GM23248 (cell line): ENCODE results near the gene ANKRD7. TPM values are rescaled to one million over a fixed set of nuclear protein-coding genes. Genes with fewer than 3 reads are reported as not detected.

Source experiments
- DNase-seq: peaks from one replicate; pipeline ENCODE4 v3.0.0-alpha.2; 2015
- H2AFZ ChIP-seq: fragments of 200-600 bp; sonication (generic); 2 replicates; pipeline ENCODE4 v1.6.1; 2016; ENCODE audit warnings: antibody characterized with exemption
- H3F3A ChIP-seq: fragments of 200-600 bp; sonication (generic); 2 replicates; pipeline ENCODE4 v1.6.1; 2016; ENCODE audit warnings: mild to moderate bottlenecking, antibody characterized with exemption, mixed run types; ENCODE audit not compliant: insufficient read depth
- H3K27ac ChIP-seq: fragments of 200-600 bp; sonication (generic); 2 replicates; pipeline ENCODE4 v1.5.1; 2016; ENCODE audit warnings: mild to moderate bottlenecking
- H3K27me3 ChIP-seq: fragments of 200-600 bp; sonication (generic); replicated peaks from 2 replicates; pipeline ENCODE4 v1.6.1; 2016; ENCODE audit warnings: mild to moderate bottlenecking; ENCODE audit not compliant: insufficient read depth
- H3K36me3 ChIP-seq: fragments of 200-600 bp; sonication (generic); 2 replicates; pipeline ENCODE4 v1.6.1; 2016; ENCODE audit warnings: low read depth, mild to moderate bottlenecking
- H3K4me1 ChIP-seq: fragments of 200-600 bp; sonication (generic); 2 replicates; pipeline ENCODE4 v1.6.1; 2016; ENCODE audit warnings: mild to moderate bottlenecking; ENCODE audit not compliant: insufficient read depth
- H3K4me2 ChIP-seq: fragments of 200-600 bp; sonication (generic); one replicate; pipeline ENCODE4 v1.6.1; 2016; ENCODE audit warnings: mild to moderate bottlenecking; ENCODE audit not compliant: unreplicated experiment
- H3K4me3 ChIP-seq: fragments of 200-600 bp; sonication (generic); 2 replicates; pipeline ENCODE4 v1.5.1; 2016; ENCODE audit warnings: mild to moderate bottlenecking
- H3K79me2 ChIP-seq: fragments of 200-600 bp; sonication (generic); 2 replicates; pipeline ENCODE4 v1.6.1; 2016; ENCODE audit warnings: mild to moderate bottlenecking; ENCODE audit not compliant: insufficient read depth
- H3K9ac ChIP-seq: fragments of 200-600 bp; sonication (generic); 2 replicates; pipeline ENCODE4 v1.6.1; 2016; ENCODE audit warnings: mild to moderate bottlenecking
- H3K9me2 ChIP-seq: fragments of 200-600 bp; sonication (generic); 2 replicates; pipeline ENCODE4 v1.6.1; 2016; ENCODE audit warnings: mixed run types, mild to moderate bottlenecking, moderate library complexity; ENCODE audit not compliant: insufficient read depth
- H3K9me3 ChIP-seq: fragments of 200-600 bp; sonication (generic); one replicate; pipeline ENCODE4 v1.6.1; 2017; ENCODE audit warnings: low read depth
- H4K20me1 ChIP-seq: fragments of 200-600 bp; sonication (generic); 2 replicates; pipeline ENCODE4 v1.6.0; 2016; ENCODE audit not compliant: insufficient read depth
- EZH2 ChIP-seq: fragments of 200-600 bp; sonication (generic); IDR thresholded peaks from 2 replicates; pipeline ENCODE4 v1.6.1; 2018; ENCODE audit warnings: antibody characterized with exemption, mild to moderate bottlenecking; ENCODE audit not compliant: insufficient read depth, poor library complexity, severe bottlenecking
- EZH2phosphoT487 ChIP-seq: fragments of 200-600 bp; sonication (generic); IDR thresholded peaks from 2 replicates; pipeline ENCODE4 v1.6.1; 2018; ENCODE audit warnings: antibody characterized with exemption, moderate library complexity, mild to moderate bottlenecking, low read depth; ENCODE audit not compliant: insufficient read depth
- WGBS, 2 experiments: methylation state at CpG; one replicate each; pipeline ENCODE4 v1.1.6; 2015 to 2017; ENCODE audit warnings: low lambda C conversion rate in 2 of 2, low coverage in 1 of 2; ENCODE audit errors: missing lambda C conversion rate in 2 of 2; 5-methylcytosine and 5-hydroxymethylcytosine counted together
- in situ Hi-C: fragments of 300-500 bp; cut with MboI; formaldehyde crosslinking; loops from 2 replicates; pipeline ENCODE4 v1.15.0; 2020
- polyA plus RNA-seq: library from polyadenylated mRNA; unstranded; fragments of >200 nt; fragmentation: Nextera tagmentation; extraction: Ambion mirVana; gene quantifications from 2 replicates; pipeline ENCODE4 v1.2.1, GENCODE V29; 2016
- total RNA-seq: library from RNA; depleted of rRNA; stranded (reverse); fragments of >200 nt; shearing (Covaris generic); gene quantifications from 2 replicates; pipeline ENCODE4 v1.2.3, GENCODE V29; 2014; rRNA removed

The ANKRD7 gene
- 0.25 TPM in 1 of 2 replicates, not detected in the other for total RNA-seq
- polyA plus RNA-seq: 1.3 and 1.6 TPM in 2 replicates

- no peaks in the 10 kb centered on the region for H3F3A ChIP-seq
- WGBS, 2 experiments: 81 to 84% methylated on average over 18 of the region's 18 CpGs
Measured at GRCh38 chr7:118224521-118224920, at the start of gene ANKRD7. TSS of gene ANKRD7 (plus strand) at chr7:118224704. CDS start at chr7:118224831, 127 bp downstream.

GRCh38 chr7:118175740-118176139 is 48.8 kb upstream of the ANKRD7 start:
- H3K27me3 ChIP-seq: no peaks in the 10 kb centered on the region
- WGBS, 2 experiments: 12 to 14% methylated on average over 2 of the region's 2 CpGs
- no peak overlapping the region for H2AFZ ChIP-seq
- DNase-seq: no peak
- no peaks in the 10 kb centered on the region for H3K9me3 ChIP-seq
- no peak overlapping the region for H3K4me2 ChIP-seq
- no peaks in the 10 kb centered on the region; the same call in 1 of the 2 replicates for H3K9me2 ChIP-seq
- H3K36me3 ChIP-seq: no peaks in the 10 kb centered on the region
- in situ Hi-C loops: no loop called here
- H3K4me1 ChIP-seq: no peaks in the 10 kb centered on the region
- no peaks in the 10 kb centered on the region for H4K20me1 ChIP-seq
- no peaks in the 10 kb centered on the region for H3F3A ChIP-seq
- H3K27ac ChIP-seq: no peak overlapping the region
- no peaks in the 10 kb centered on the region for H3K79me2 ChIP-seq
- TF ChIP-seq EZH2: no peak
- no peak overlapping the region for H3K4me3 ChIP-seq
- H3K9ac ChIP-seq: no peak overlapping the region

More at GRCh38 chr7:118224521-118224920, at the start of gene ANKRD7:
- no peak for DNase-seq
- in situ Hi-C loops: no loop called here
- H2AFZ ChIP-seq: no peak within 1 kb of the TSS
- no peak within 1 kb of the TSS for H3K4me2 ChIP-seq
- H3K27me3 ChIP-seq: no peaks in the 10 kb centered on the region
- no peaks in the 10 kb centered on the region for H3K79me2 ChIP-seq
- no peak within 1 kb of the TSS for H3K27ac ChIP-seq
- H3K36me3 ChIP-seq: no peaks in the 10 kb centered on the region
- no peaks in the 10 kb centered on the region for H3K9me2 ChIP-seq
- H3K4me3 ChIP-seq: no peak within 1 kb of the TSS
- TF ChIP-seq EZH2 (no peak), EZH2phosphoT487 (no peak)
- H3K4me1 ChIP-seq: no peaks in the 10 kb centered on the region
- no peaks in the 10 kb centered on the region for H4K20me1 ChIP-seq
- H3K9ac ChIP-seq: no peak within 1 kb of the TSS
- no peaks in the 10 kb centered on the region for H3K9me3 ChIP-seq

GRCh38 chr7:118179191-118179590 is 45.3 kb upstream of the ANKRD7 start:
- no peak overlapping the region for H3K4me2 ChIP-seq
- no peaks in the 10 kb centered on the region for H3K36me3 ChIP-seq
- no peak overlapping the region for H3K4me3 ChIP-seq
- WGBS, 2 experiments: 61 to 79% methylated on average over 2 of the region's 2 CpGs
- H3K4me1 ChIP-seq: 0 out of 2 replicates have a peak, but pooled peaks cover 6% of the 10 kb centered on the region
- no peak overlapping the region for H3K9ac ChIP-seq
- H3K9me2 ChIP-seq: no peaks in the 10 kb centered on the region; the same call in 1 of the 2 replicates
- in situ Hi-C loops: no loop called here
- no peaks in the 10 kb centered on the region for H4K20me1 ChIP-seq
- no peak for DNase-seq
- H3K27me3 ChIP-seq: no peaks in the 10 kb centered on the region
- H2AFZ ChIP-seq: no peak overlapping the region
- H3F3A ChIP-seq: no peaks in the 10 kb centered on the region
- H3K79me2 ChIP-seq: peaks cover 11% of the 10 kb centered on the region
- H3K27ac ChIP-seq: no peak overlapping the region
- no peaks in the 10 kb centered on the region for H3K9me3 ChIP-seq
- no peak for TF ChIP-seq EZH2
- no peak for TF ChIP-seq EZH2phosphoT487

GRCh38 chr7:118182593-118183427 is 41.7 kb upstream of the ANKRD7 start:
- peak overlapping the region; percentile 90 for H2AFZ ChIP-seq
- no peaks in the 10 kb centered on the region for H3K9me2 ChIP-seq
- peak overlapping the region; percentile 93 for H3K4me3 ChIP-seq
- peaks cover 30% of the 10 kb centered on the region for H3K4me1 ChIP-seq
- in situ Hi-C loops: no loop called here
- peak overlapping the region; percentile 84 for H3K27ac ChIP-seq
- peak overlapping the region; percentile 95 for H3K9ac ChIP-seq
- H4K20me1 ChIP-seq: no peaks in the 10 kb centered on the region
- peak overlapping the region; percentile 84 for H3K4me2 ChIP-seq
- peaks cover 10% of the 10 kb centered on the region; the same call in 1 of the 2 replicates for H3F3A ChIP-seq
- H3K9me3 ChIP-seq: no peaks in the 10 kb centered on the region
- peaks cover 48% of the 10 kb centered on the region for H3K79me2 ChIP-seq
- TF ChIP-seq EZH2 (no peak), EZH2phosphoT487 (no peak)
- 60 to 62% methylated on average over 13 of the region's 13 CpGs for WGBS, 2 experiments
- H3K36me3 ChIP-seq: peaks cover 9% of the 10 kb centered on the region
- no peaks in the 10 kb centered on the region for H3K27me3 ChIP-seq
- peak; percentile 41 for DNase-seq
